SK-N-SH (cell line): Measurements from ENCODE around the gene IRF2. TPM values are rescaled to one million over a fixed set of nuclear protein-coding genes. Genes with fewer than 3 reads are reported as not detected.

ENCODE experiments used
- CTCF ChIA-PET: fragments of 300-600, 350-600 bp; formaldehyde crosslinking; extraction: SDS; loops from one replicate; lab custom pipeline; 2021; lab: Yijun Ruan, JAX
- POLR2A ChIA-PET: fragments of 350-600 bp; sonication (Branson Sonifier 250); formaldehyde crosslinking; extraction: SDS; loops from one replicate; lab custom pipeline; 2020; ENCODE audit warnings: antibody characterized with exemption, inconsistent platforms; lab: Yijun Ruan, JAX
- DNase-seq: peaks from one replicate; pipeline ENCODE4 v3.0.0; 2012
- H2AFZ ChIP-seq: fragments of 200-600 bp; sonication (generic); 2 replicates; pipeline ENCODE4 v1.8.1; 2016; ENCODE audit warnings: antibody characterized with exemption, mild to moderate bottlenecking, low read depth
- H3F3A ChIP-seq: fragments of 200-600 bp; sonication (generic); replicated peaks from 2 replicates; pipeline ENCODE3; 2016; ENCODE audit warnings: antibody characterized with exemption, mild to moderate bottlenecking; ENCODE audit not compliant: insufficient read depth
- H3K27ac ChIP-seq, 2 experiments: fragments of 200-500 bp in 1 of 2; fragments of 200-600 bp in 1 of 2; sonication (Bioruptor generic) in 1 of 2; sonication (generic), shearing (Covaris generic) in 1 of 2; 2 replicates each; pipeline versions ENCODE4 v1.5.1 to v1.6.1; 2014 to 2016; ENCODE audit warnings: low read depth in 2 of 2, inconsistent platforms in 1 of 2, low read length in 1 of 2, mild to moderate bottlenecking in 1 of 2, mixed read lengths in 1 of 2
- H3K27me3 ChIP-seq: fragments of 200-600 bp; sonication (generic), shearing (Covaris generic); 2 replicates; pipeline ENCODE4 v1.6.1; 2016; ENCODE audit warnings: mixed run types; ENCODE audit not compliant: insufficient read depth
- H3K36me3 ChIP-seq, 2 experiments: fragments of 200-500 bp in 1 of 2; fragments of 200-600 bp in 1 of 2; sonication (Bioruptor generic) in 1 of 2; sonication (generic) in 1 of 2; replicated peaks in 1 of 2; 2 replicates each; pipeline versions ENCODE3 to v1.5.1; 2014 to 2016; ENCODE audit warnings: low read length in 1 of 2, mild to moderate bottlenecking in 1 of 2; ENCODE audit not compliant: insufficient read depth in 2 of 2, control insufficient read depth in 1 of 2
- H3K4me1 ChIP-seq, 2 experiments: fragments of 200-500 bp in 1 of 2; fragments of 200-600 bp in 1 of 2; sonication (Bioruptor generic) in 1 of 2; sonication (generic), shearing (Covaris generic) in 1 of 2; 2 replicates each; pipeline versions ENCODE4 v1.5.1 to v1.6.1; 2014 to 2016; ENCODE audit warnings: low read depth in 1 of 2, low read length in 1 of 2, mixed run types in 1 of 2; ENCODE audit not compliant: insufficient read depth in 2 of 2, control insufficient read depth in 1 of 2
- H3K4me2 ChIP-seq: fragments of 200-600 bp; sonication (generic), shearing (Covaris generic); 2 replicates; pipeline ENCODE4 v1.6.1; 2017; ENCODE audit warnings: mixed run types
- H3K4me3 ChIP-seq, 2 experiments: fragments of 200-500 bp in 1 of 2; fragments of 200-600 bp in 1 of 2; sonication (Bioruptor generic) in 1 of 2; sonication (generic), shearing (Covaris generic) in 1 of 2; 2 replicates each; pipeline versions ENCODE4 v1.5.1 to v1.8.1; 2014 to 2016; ENCODE audit warnings: low read depth in 2 of 2, inconsistent platforms in 1 of 2, low read length in 1 of 2, mild to moderate bottlenecking in 1 of 2, mixed read lengths in 1 of 2, moderate library complexity in 1 of 2
- H3K79me2 ChIP-seq: fragments of 200-600 bp; sonication (generic); 2 replicates; pipeline ENCODE4 v1.8.1; 2017; ENCODE audit warnings: mild to moderate bottlenecking; ENCODE audit not compliant: insufficient read depth
- H3K9ac ChIP-seq: fragments of 200-600 bp; sonication (generic); 2 replicates; pipeline ENCODE4 v1.6.1; 2017; ENCODE audit warnings: mixed run types
- H3K9me2 ChIP-seq: fragments of 200-600 bp; sonication (generic); 2 replicates; pipeline ENCODE4 v1.6.1; 2017; ENCODE audit warnings: mixed run types
- H3K9me3 ChIP-seq: fragments of 200-600 bp; sonication (generic); 2 replicates; pipeline ENCODE4 v1.6.1; 2017; ENCODE audit warnings: mixed run types, mild to moderate bottlenecking, moderate library complexity
- H4K20me1 ChIP-seq: fragments of 200-600 bp; sonication (generic); 2 replicates; pipeline ENCODE4 v1.6.1; 2017; ENCODE audit warnings: mild to moderate bottlenecking, mixed run types; ENCODE audit not compliant: insufficient read depth
- CHD2 ChIP-seq: fragments of 150-350 bp; IDR thresholded peaks from 2 replicates; pipeline ENCODE4 v1.6.1; 2018; ENCODE audit warnings: low read length; ENCODE audit not compliant: partially characterized antibody
- CTCF ChIP-seq: fragments of 200-600 bp; sonication (generic); IDR thresholded peaks from 2 replicates; pipeline ENCODE4 v1.6.1; 2017; ENCODE audit warnings: antibody characterized with exemption, mild to moderate bottlenecking, moderate library complexity
- ELF1 ChIP-seq: IDR thresholded peaks from 2 replicates; pipeline ENCODE4 v1.4.0; 2012
- GATA2 ChIP-seq: sonication (generic); formaldehyde crosslinking; IDR thresholded peaks from 2 replicates; pipeline ENCODE4 v1.5.0; 2020; ENCODE audit warnings: mild to moderate bottlenecking, missing genetic modification reagents
- MXI1 ChIP-seq: IDR thresholded peaks from 2 replicates; pipeline ENCODE4 v1.6.1; 2012; ENCODE audit warnings: mild to moderate bottlenecking, low read depth, low read length, improper control_type of control experiment
- RAD21 ChIP-seq: IDR thresholded peaks from 2 replicates; pipeline ENCODE4 v1.6.1; 2012; ENCODE audit warnings: mild to moderate bottlenecking, low read length
- RCOR1 ChIP-seq: fragments of 150-350 bp; IDR thresholded peaks from 2 replicates; pipeline ENCODE4 v1.6.1; 2017; ENCODE audit warnings: antibody characterized with exemption, low read length
- RFX5 ChIP-seq: IDR thresholded peaks from 2 replicates; pipeline ENCODE4 v1.6.1; 2012; ENCODE audit warnings: mild to moderate bottlenecking, improper control_type of control experiment, low read length
- TCF12 ChIP-seq: IDR thresholded peaks from 2 replicates; pipeline ENCODE4 v1.4.0; 2012
- TEAD4 ChIP-seq: IDR thresholded peaks from 2 replicates; pipeline ENCODE4 v1.4.0; 2012; ENCODE audit warnings: mild to moderate bottlenecking, borderline replicate concordance; ENCODE audit not compliant: insufficient read depth
- USF2 ChIP-seq: fragments of 150-350 bp; IDR thresholded peaks from 2 replicates; pipeline ENCODE4 v1.6.1; 2017; ENCODE audit warnings: antibody characterized with exemption, low read length, low read depth, borderline replicate concordance
- ZBTB33 ChIP-seq: IDR thresholded peaks from 2 replicates; pipeline ENCODE4 v1.4.0; 2012; ENCODE audit warnings: low read depth, borderline replicate concordance
- WGBS: methylation state at CpG from one replicate; pipeline ENCODE4 v1.1.6; 2017; ENCODE audit warnings: low lambda C conversion rate; 5-methylcytosine and 5-hydroxymethylcytosine counted together
- polyA plus RNA-seq, 3 experiments: library from polyadenylated mRNA; depleted of rRNA; stranded (reverse); fragments of >200 nt; gene quantifications; 2 replicates each; pipeline ENCODE4 v1.2.3, GENCODE V29; 2012

The IRF2 gene
- polyA plus RNA-seq, 1 of the 3 experiments (the other 2 are of a cell fraction) = 23.3 TPM

GRCh38 chr4:184456337-184456736 lies 18.0 kb downstream of the IRF2 start:
- no peak for DNase-seq
- H3K4me2 ChIP-seq = no peak overlapping the region
- H3K9ac ChIP-seq = no peak overlapping the region
- TF ChIP-seq TCF12 (no peak), TEAD4 (no peak), RCOR1 (no peak), ELF1 (no peak)
- TF ChIP-seq, all 33 proteins: peak for 0
- Histone ChIP-seq H3K4me3 (no peak overlapping the region), H4K20me1 (peaks cover 5% of the 10 kb centered on the region; the same call in 1 of the 2 replicates), H2AFZ (no peak overlapping the region), H3K27ac (no peak overlapping the region), H3K9me2 (no peaks in the 10 kb centered on the region), H3K4me1 (peaks cover 38 to 41% of the 10 kb centered on the region in 2 experiments; a peak in 3 of 4 replicates), H3F3A (no peaks in the 10 kb centered on the region), H3K79me2 (peaks cover 90% of the 10 kb centered on the region), H3K27me3 (no peaks in the 10 kb centered on the region), H3K36me3 (peaks cover 0 to 3% of the 10 kb centered on the region in 2 experiments), H3K9me3 (no peaks in the 10 kb centered on the region)
- POLR2A ChIA-PET = no interaction called here
- 96% methylated on average over 12 of the region's 26 CpGs for WGBS
- CTCF ChIA-PET = no interaction called here

- peaks cover 87% of the 10 kb centered on the region for H3K79me2 ChIP-seq
These were observed 19.1 kb downstream of the IRF2 start for GRCh38 chr4:184455299-184455698.

More at GRCh38 chr4:184455299-184455698, 19.1 kb downstream of the IRF2 start:
- peaks cover 41 to 44% of the 10 kb centered on the region in 2 experiments; a peak in 3 of 4 replicates for H3K4me1 ChIP-seq
- H4K20me1 ChIP-seq = peaks cover 5% of the 10 kb centered on the region; the same call in 1 of the 2 replicates
- no peak overlapping the region for H2AFZ ChIP-seq
- POLR2A ChIA-PET = no interaction called here
- peaks cover 0 to 3% of the 10 kb centered on the region in 2 experiments for H3K36me3 ChIP-seq
- no peaks in the 10 kb centered on the region for H3K9me3 ChIP-seq
- H3K4me2 ChIP-seq = no peak overlapping the region
- H3K9ac ChIP-seq = no peak overlapping the region
- no peak for DNase-seq
- H3K27me3 ChIP-seq = no peaks in the 10 kb centered on the region
- 93% methylated on average over 7 of the region's 7 CpGs for WGBS
- TF ChIP-seq MXI1 = no peak
- TF ChIP-seq RCOR1 = no peak
- no peak for TF ChIP-seq RFX5
- TF ChIP-seq CHD2 = no peak
- no peak for TF ChIP-seq TCF12
- TF ChIP-seq GATA2 = no peak
- no peak for TF ChIP-seq USF2
- TF ChIP-seq ZBTB33 = no peak
- TF ChIP-seq CTCF = no peak
- TF ChIP-seq RAD21 = no peak
- no peaks in the 10 kb centered on the region for H3F3A ChIP-seq
- no peak overlapping the region for H3K27ac ChIP-seq
- no peak overlapping the region for H3K4me3 ChIP-seq
- CTCF ChIA-PET = interaction anchor here (0.6 kb wide), 1 partner anchor 9 kb away, joined by 3 read pairs; no protein-coding TSS in a partner anchor
- no peaks in the 10 kb centered on the region for H3K9me2 ChIP-seq
